MCF 10A (cell line): Measurements from ENCODE around the gene ATF7. TPM values are rescaled to one million over a fixed set of nuclear protein-coding genes. Genes with fewer than 3 reads are reported as not detected.

Source experiments
- BruUV-seq: library from RNA; stranded (reverse); fragments of 400-500 nt; replicated peaks from 2 replicates; lab custom pipeline; 2021; lab: Mats Ljungman, UMichigan
- CTCF ChIA-PET: fragments of 300-600 bp; sonication (Branson Sonifier 250); formaldehyde crosslinking; extraction: SDS; loops from one replicate; lab custom pipeline; 2021; ENCODE audit warnings: antibody characterized with exemption, inconsistent platforms; lab: Yijun Ruan, JAX
- POLR2A ChIA-PET: fragments of 300-600, 350-650 bp; sonication (Branson Sonifier 250); formaldehyde crosslinking; extraction: SDS; loops from one replicate; lab custom pipeline; 2020; ENCODE audit warnings: antibody characterized with exemption, inconsistent platforms; lab: Yijun Ruan, JAX
- DNase-seq: peaks from one replicate; pipeline ENCODE4 v3.0.0-alpha.2; 2018; ENCODE audit not compliant: unreplicated experiment
- H3K27ac Mint-ChIP-seq: one replicate; pipeline ENCODE4 v1.8.0; 2022; ENCODE audit warnings: mild to moderate bottlenecking, low read depth, mixed read lengths; ENCODE audit not compliant: unreplicated experiment
- H3K27me3 Mint-ChIP-seq: one replicate; pipeline ENCODE4 v1.8.0; 2022; ENCODE audit warnings: mixed read lengths; ENCODE audit not compliant: insufficient read depth, unreplicated experiment
- H3K36me3 Mint-ChIP-seq: one replicate; pipeline ENCODE4 v1.8.0; 2022; ENCODE audit warnings: mild to moderate bottlenecking, moderate library complexity, mixed read lengths; ENCODE audit not compliant: insufficient read depth, unreplicated experiment
- H3K4me1 Mint-ChIP-seq: one replicate; pipeline ENCODE4 v1.8.0; 2022; ENCODE audit warnings: mixed read lengths; ENCODE audit not compliant: insufficient read depth, unreplicated experiment
- H3K4me3 Mint-ChIP-seq: one replicate; pipeline ENCODE4 v1.8.0; 2022; ENCODE audit warnings: mild to moderate bottlenecking, moderate library complexity, mixed read lengths; ENCODE audit not compliant: unreplicated experiment
- H3K9me3 Mint-ChIP-seq: one replicate; pipeline ENCODE4 v1.8.0; 2022; ENCODE audit warnings: mixed read lengths; ENCODE audit not compliant: unreplicated experiment
- CTCF ChIP-seq: fragments of 200-600 bp; IDR thresholded peaks from one replicate; pipeline ENCODE4 v1.8.0; 2022; ENCODE audit warnings: antibody characterized with exemption, mild to moderate bottlenecking; ENCODE audit not compliant: unreplicated experiment
- intact Hi-C: fragments of 100-400 bp; cut with micrococcal nuclease; formaldehyde crosslinking; loops from 2 replicates; pipeline ENCODE4 v1.14.1; 2022
- total RNA-seq: library from RNA; stranded (reverse); gene quantifications from 2 replicates; pipeline ENCODE4 v1.2.3, GENCODE V29; 2022

The ATF7 gene
- total RNA-seq, 1 experiment from 2014 or later: 40.8 TPM

- H3K27ac Mint-ChIP-seq: peak overlapping the region; percentile 40
- H3K9me3 Mint-ChIP-seq: no peaks in the 10 kb centered on the region
- no peaks in the 10 kb centered on the region for H3K4me1 Mint-ChIP-seq
- DNase-seq: no peak
- no peak for TF ChIP-seq CTCF
- ChIA-PET CTCF (interaction anchor here (0.6 to 1.6 kb wide), 3 partner anchors 11 to 97 kb away, joined by 3 to 4 read pairs (median 3); no protein-coding TSS in a partner anchor), POLR2A (interaction anchor here (1.5 kb wide), 1 partner anchor 12 kb away, joined by 4 read pairs; no protein-coding TSS in a partner anchor)
- peaks cover 77% of the 10 kb centered on the region for H3K36me3 Mint-ChIP-seq
- intact Hi-C loops: no loop called here
- H3K27me3 Mint-ChIP-seq: no peaks in the 10 kb centered on the region
- no peak overlapping the region for H3K4me3 Mint-ChIP-seq
- no TSS peak for BruUV-seq
Observed at GRCh38 chr12:53532021-53532420, 94.2 kb downstream of the ATF7 start.

GRCh38 chr12:53530920-53531319, 95.3 kb downstream of the ATF7 start:
- intact Hi-C loops: no loop called here
- Mint-ChIP-seq H3K9me3 (no peaks in the 10 kb centered on the region), H3K36me3 (peaks cover 76% of the 10 kb centered on the region), H3K27me3 (no peaks in the 10 kb centered on the region), H3K4me1 (no peaks in the 10 kb centered on the region), H3K4me3 (no peak overlapping the region), H3K27ac (no peak overlapping the region)
- BruUV-seq: no TSS peak
- POLR2A ChIA-PET: no interaction called here
- CTCF ChIA-PET: interaction anchor here (1.6 to 1.8 kb wide), 2 partner anchors 12 to 22 kb away, joined by 4 to 6 read pairs; no protein-coding TSS in a partner anchor
- TF ChIP-seq CTCF: no peak
- DNase-seq: peak; percentile 38

GRCh38 chr12:53530061-53530460, 96.1 kb downstream of the ATF7 start:
- CTCF ChIA-PET: interaction anchor here (1.1 to 1.8 kb wide), 2 partner anchors 22 to 216 kb away, joined by 3 to 6 read pairs; no protein-coding TSS in a partner anchor
- intact Hi-C loops: no loop called here
- Mint-ChIP-seq H3K27me3 (no peaks in the 10 kb centered on the region), H3K4me3 (no peak overlapping the region), H3K9me3 (no peaks in the 10 kb centered on the region), H3K4me1 (no peaks in the 10 kb centered on the region), H3K27ac (no peak overlapping the region), H3K36me3 (peaks cover 76% of the 10 kb centered on the region)
- DNase-seq: no peak
- BruUV-seq: no TSS peak
- TF ChIP-seq CTCF: no peak
- POLR2A ChIA-PET: interaction anchor here (0.7 kb wide), 1 partner anchor 84 kb away, joined by 3 read pairs; no protein-coding TSS in a partner anchor

GRCh38 chr12:53524476-53524875, 101.7 kb downstream of the ATF7 start:
- no peak for TF ChIP-seq CTCF
- ChIA-PET POLR2A (interaction anchor here (0.9 to 1.3 kb wide), 2 partner anchors 9 to 19 kb away, joined by 3 read pairs; no protein-coding TSS in a partner anchor), CTCF (interaction anchor here (0.9 kb wide), 1 partner anchor 220 kb away, joined by 4 read pairs; no protein-coding TSS in a partner anchor)
- Mint-ChIP-seq H3K27me3 (no peaks in the 10 kb centered on the region), H3K36me3 (peaks cover 72% of the 10 kb centered on the region), H3K4me3 (no peak overlapping the region), H3K9me3 (no peaks in the 10 kb centered on the region), H3K4me1 (no peaks in the 10 kb centered on the region), H3K27ac (no peak overlapping the region)
- no peak for DNase-seq
- no TSS peak for BruUV-seq
- intact Hi-C loops: no loop called here
